Spinal cord (tissue), 10 donors: ENCODE data around the gene IER3. TPM values are rescaled to one million over a fixed set of nuclear protein-coding genes. Genes with fewer than 3 reads are reported as not detected.
A peak's percentile ranks its signal among the peaks of the same experiment; 100 is the strongest.
"Not testable (repeated sequence)": the region's sequence is repeated elsewhere in the genome, so short reads cannot be mapped to it uniquely, and the experiment has no call there.

Experiments
- DNase-seq, 6 donors: peaks; one replicate each; pipeline versions ENCODE4 v3.0.0 to v3.0.0-alpha.2; 2013 to 2015; ENCODE audit warnings: low spot score in 6 of 6, low read depth in 4 of 6
- H3K27ac ChIP-seq: one replicate; pipeline ENCODE4 v1.5.1; 2013; ENCODE audit warnings: low read depth, low read length, control low read depth
- H3K27me3 ChIP-seq: one replicate; pipeline ENCODE4 v1.6.1; 2013; ENCODE audit warnings: low read length; ENCODE audit not compliant: control insufficient read depth, insufficient read depth
- H3K36me3 ChIP-seq: one replicate; pipeline ENCODE4 v1.6.1; 2013; ENCODE audit warnings: low read length; ENCODE audit not compliant: control insufficient read depth, insufficient read depth
- H3K4me1 ChIP-seq: one replicate; pipeline ENCODE4 v1.6.1; 2013; ENCODE audit warnings: low read length; ENCODE audit not compliant: control insufficient read depth, insufficient read depth
- H3K4me3 ChIP-seq: one replicate; pipeline ENCODE4 v1.5.1; 2013; ENCODE audit warnings: low read depth, low read length, control low read depth
- H3K9me3 ChIP-seq: one replicate; pipeline ENCODE4 v1.6.1; 2013; ENCODE audit warnings: low read length; ENCODE audit not compliant: control insufficient read depth, insufficient read depth
- WGBS: methylation state at CpG from one replicate; pipeline ENCODE4 v1.1.5; 2013; ENCODE audit warnings: missing lambda C conversion rate; ENCODE audit not compliant: insufficient coverage; 5-methylcytosine and 5-hydroxymethylcytosine counted together
- polyA plus RNA-seq, 2 donors: library from polyadenylated mRNA; unstranded; fragments of 120-200 nt; gene quantifications; one replicate each; pipeline ENCODE4 v1.2.1, GENCODE V29; 2013; ENCODE audit not compliant: insufficient read length in 2 of 2
- total RNA-seq, 2 donors: library from RNA; depleted of rRNA in 1 of 2; stranded (reverse); fragments of 120-200 nt in 1 of 2; fragments of >200 nt in 1 of 2; gene quantifications; one replicate each; pipeline versions ENCODE4 v1.2.3 to v1.2.4, GENCODE V29; 2013 to 2014
- donor health status: healthy.

Gene IER3
- total and polyA plus RNA-seq, 4 donors, result 6.8 to 23.9 (median 10.0) TPM

GRCh38 chr6:30763618-30764489 is 19.5 kb upstream of the IER3 start:
- Histone ChIP-seq H3K4me3 (no peak overlapping the region), H3K36me3 (no peaks in the 10 kb centered on the region), H3K9me3 (no peaks in the 10 kb centered on the region), H3K4me1 (peaks cover 9% of the 10 kb centered on the region), H3K27me3 (no peaks in the 10 kb centered on the region), H3K27ac (peak overlapping the region; percentile 80)
- peak in 2 of 6 donors; percentile 67 to 71 for DNase-seq
- 13% methylated on average over 3 of the region's 8 CpGs for WGBS

GRCh38 chr6:30763155-30763617 is 18.8 kb upstream of the IER3 start:
- H3K36me3 ChIP-seq, result no peaks in the 10 kb centered on the region
- no peak overlapping the region for H3K27ac ChIP-seq
- no peak overlapping the region for H3K4me3 ChIP-seq
- WGBS, result no CpG with 5 or more reads among the region's 1 CpG
- no peaks in the 10 kb centered on the region for H3K27me3 ChIP-seq
- peaks cover 7% of the 10 kb centered on the region for H3K4me1 ChIP-seq
- H3K9me3 ChIP-seq, result no peaks in the 10 kb centered on the region
- DNase-seq, result no peak

- H3K27me3 ChIP-seq, result no peaks in the 10 kb centered on the region
- DNase-seq, result no peak
- H3K27ac ChIP-seq, result no peak overlapping the region
- peaks cover 7% of the 10 kb centered on the region for H3K4me1 ChIP-seq
- no peaks in the 10 kb centered on the region for H3K36me3 ChIP-seq
- no peak overlapping the region for H3K4me3 ChIP-seq
- no peaks in the 10 kb centered on the region for H3K9me3 ChIP-seq
- WGBS, result no CpG with 5 or more reads among the region's 4 CpGs
These were observed 17.6 kb upstream of the IER3 start for GRCh38 chr6:30761791-30762429.

DNA sequence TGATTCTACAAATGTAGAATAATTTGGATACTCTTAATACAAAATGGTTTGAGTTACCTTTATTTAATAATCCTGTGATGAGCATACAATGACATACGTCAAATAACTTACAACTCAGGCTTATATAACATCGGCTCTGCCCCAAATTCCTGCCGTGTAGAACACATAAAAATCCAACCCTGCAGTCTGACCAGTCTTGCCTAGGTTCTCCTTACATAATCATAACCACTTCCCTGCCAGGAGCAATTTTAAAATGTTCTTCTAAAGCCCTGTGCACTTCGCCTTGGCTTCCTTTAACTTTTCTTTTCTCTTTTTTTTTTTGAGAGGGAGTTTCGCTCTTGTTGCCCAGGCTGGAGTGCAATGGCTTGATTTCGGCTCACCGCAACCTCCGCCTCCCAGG is 16.2 kb upstream of the IER3 start:
- WGBS, result 92% methylated on average over 7 of the region's 8 CpGs
- peaks cover 7% of the 10 kb centered on the region for H3K4me1 ChIP-seq
- no peak overlapping the region for H3K27ac ChIP-seq
- H3K36me3 ChIP-seq, result no peaks in the 10 kb centered on the region
- no peak for DNase-seq
- no peaks in the 10 kb centered on the region for H3K9me3 ChIP-seq
- no peak overlapping the region for H3K4me3 ChIP-seq
- no peaks in the 10 kb centered on the region for H3K27me3 ChIP-seq

DNA sequence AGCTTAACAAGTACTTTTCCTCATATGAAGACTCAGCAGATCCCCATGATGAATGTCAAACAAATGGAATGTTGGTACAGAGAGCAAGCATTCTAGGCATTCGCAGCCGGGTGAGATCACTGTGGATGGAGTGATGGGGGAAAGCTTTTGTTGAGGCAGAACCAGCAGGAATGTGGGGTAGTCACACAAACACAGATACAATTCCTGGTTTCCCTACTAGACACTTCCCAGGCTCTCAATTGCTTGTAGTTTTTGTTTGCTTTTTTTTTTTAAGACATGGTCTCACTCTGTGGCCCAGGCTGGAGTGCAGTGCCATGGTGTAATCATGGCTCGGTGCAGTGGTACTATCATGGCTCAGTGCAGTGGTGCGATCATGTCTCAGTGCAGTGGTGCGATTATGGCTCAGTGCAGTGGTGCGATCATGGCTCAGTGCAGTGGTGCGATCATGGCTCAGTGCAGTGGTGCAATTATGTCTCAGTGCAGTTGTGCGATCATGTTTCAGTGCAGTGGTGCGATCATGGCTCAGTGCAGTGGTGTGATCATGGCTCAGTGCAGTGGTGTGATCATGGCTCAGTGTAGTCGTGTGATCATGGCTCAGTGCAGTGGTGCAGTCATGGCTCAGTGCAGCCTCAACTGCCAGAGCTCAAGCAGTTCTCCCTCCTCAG is 15.4 kb upstream of the IER3 start:
- H3K9me3 ChIP-seq, result no peaks in the 10 kb centered on the region
- H3K4me1 ChIP-seq, result peaks cover 7% of the 10 kb centered on the region
- H3K27me3 ChIP-seq, result no peaks in the 10 kb centered on the region
- no peak overlapping the region for H3K4me3 ChIP-seq
- no peak for DNase-seq
- H3K36me3 ChIP-seq, result no peaks in the 10 kb centered on the region
- no peak overlapping the region for H3K27ac ChIP-seq
- WGBS, result 97% methylated on average over 8 of the region's 10 CpGs

DNA sequence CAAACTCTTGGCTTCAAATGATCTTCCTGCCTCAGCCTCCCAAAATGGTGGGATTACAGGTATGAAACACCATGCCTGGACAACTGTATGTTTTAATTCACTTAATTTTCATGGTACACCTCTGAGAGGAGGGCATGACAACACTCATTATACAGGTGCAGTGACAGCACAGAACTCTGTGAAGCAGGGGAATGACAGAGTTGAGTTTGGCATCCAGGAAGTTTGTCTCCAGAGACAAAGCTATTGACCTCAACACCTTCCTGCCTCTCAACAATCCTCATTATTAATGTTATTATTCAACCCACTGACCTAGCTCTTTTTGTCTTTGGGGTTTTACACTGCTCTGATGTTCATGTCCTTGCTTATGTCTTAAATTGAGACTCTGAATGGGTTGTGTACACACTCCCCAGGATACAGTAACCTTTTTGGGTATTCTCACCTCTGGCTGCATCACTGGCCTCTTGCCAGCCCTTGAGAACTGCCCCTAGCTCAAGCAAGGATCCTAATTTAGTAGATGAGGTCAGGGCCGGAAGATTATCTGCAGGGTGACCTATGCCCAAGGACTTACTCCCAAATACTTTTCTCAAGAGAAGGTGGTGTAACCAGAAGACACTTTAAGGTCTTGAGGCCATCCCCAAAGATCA is 13.0 kb upstream of the IER3 start:
- H3K36me3 ChIP-seq, result no peaks in the 10 kb centered on the region
- no peaks in the 10 kb centered on the region for H3K9me3 ChIP-seq
- no peak overlapping the region for H3K27ac ChIP-seq
- peaks cover 5% of the 10 kb centered on the region for H3K4me1 ChIP-seq
- no peak for DNase-seq
- no peak overlapping the region for H3K4me3 ChIP-seq
- no peaks in the 10 kb centered on the region for H3K27me3 ChIP-seq
- WGBS, result 100% methylated on average over 1 of the region's 1 CpG

GRCh38 chr6:30756405-30757003 is 12.2 kb upstream of the IER3 start:
- not testable (repeated sequence) for H3K4me3 ChIP-seq, H3K27ac ChIP-seq, H3K27me3 ChIP-seq, DNase-seq, H3K9me3 ChIP-seq, H3K4me1 ChIP-seq, H3K36me3 ChIP-seq
- 94% methylated on average over 5 of the region's 7 CpGs for WGBS

GRCh38 chr6:30754631-30755030 is 10.3 kb upstream of the IER3 start:
- Histone ChIP-seq H3K27ac (no peak overlapping the region), H3K4me1 (peaks cover 8% of the 10 kb centered on the region), H3K4me3 (no peak overlapping the region), H3K36me3 (no peaks in the 10 kb centered on the region), H3K9me3 (no peaks in the 10 kb centered on the region), H3K27me3 (no peaks in the 10 kb centered on the region)
- 100% methylated on average over 1 of the region's 3 CpGs for WGBS
- no peak for DNase-seq
